ENCODE results near the gene ABLIM1.

The ABLIM1 gene

DNA sequence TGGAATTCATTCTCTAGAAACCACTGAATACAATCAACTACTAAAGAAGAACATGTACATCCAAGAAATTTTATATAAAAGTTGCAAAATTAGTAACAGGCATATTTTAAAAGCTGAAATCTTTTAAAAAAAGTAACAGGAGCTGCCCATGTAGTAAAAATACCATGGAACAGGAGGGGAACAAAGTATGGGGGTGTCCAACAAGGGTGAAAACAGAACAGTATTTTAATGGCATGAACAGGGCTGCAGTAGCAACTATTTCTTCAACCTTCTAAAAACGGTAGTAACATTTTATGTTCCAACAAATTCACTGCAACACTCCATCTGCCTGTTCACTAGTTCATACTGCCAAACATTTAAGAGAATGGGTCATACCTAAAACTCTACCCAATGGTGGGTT, 77.0 kb downstream of the ABLIM1 start:
- Mint-ChIP-seq H3K27me3 (peaks cover 6% of the 10 kb centered on the region), H3K4me3 (no peak overlapping the region), H3K27ac (no peak overlapping the region), H3K36me3 (no peaks in the 10 kb centered on the region), H3K4me1 (no peaks in the 10 kb centered on the region), H3K9me3 (no peaks in the 10 kb centered on the region)
- no peak for ATAC-seq (ENCODE audit: low read depth)
- DNase-seq (ENCODE audit: low spot score in 2 of 2), result no peak

DNA sequence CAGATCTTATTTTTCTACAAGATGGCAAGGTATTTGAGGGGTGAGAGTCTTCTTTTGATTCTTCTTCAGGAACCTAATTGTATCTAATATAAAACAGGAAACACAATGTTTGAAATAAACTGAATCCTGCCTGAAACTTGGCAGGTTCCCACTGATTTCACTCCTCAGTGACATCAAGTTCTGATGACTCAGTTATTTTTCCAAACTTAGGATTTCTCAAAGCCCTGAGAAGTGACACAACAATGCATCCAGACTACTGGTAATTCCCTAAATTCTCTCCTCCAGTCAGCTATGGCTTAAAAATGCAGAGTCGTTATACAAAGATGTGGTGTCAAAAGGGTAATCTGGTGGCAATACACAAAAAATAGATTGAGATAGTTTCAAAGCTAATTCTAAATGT, 80.9 kb downstream of the ABLIM1 start:
- Mint-ChIP-seq H3K4me1 (no peaks in the 10 kb centered on the region), H3K27ac (no peak overlapping the region), H3K9me3 (no peaks in the 10 kb centered on the region), H3K27me3 (peaks cover 6% of the 10 kb centered on the region), H3K4me3 (no peak overlapping the region), H3K36me3 (no peaks in the 10 kb centered on the region)
- no peak for ATAC-seq (ENCODE audit: low read depth)
- DNase-seq (ENCODE audit: low spot score in 2 of 2), result no peak

DNA sequence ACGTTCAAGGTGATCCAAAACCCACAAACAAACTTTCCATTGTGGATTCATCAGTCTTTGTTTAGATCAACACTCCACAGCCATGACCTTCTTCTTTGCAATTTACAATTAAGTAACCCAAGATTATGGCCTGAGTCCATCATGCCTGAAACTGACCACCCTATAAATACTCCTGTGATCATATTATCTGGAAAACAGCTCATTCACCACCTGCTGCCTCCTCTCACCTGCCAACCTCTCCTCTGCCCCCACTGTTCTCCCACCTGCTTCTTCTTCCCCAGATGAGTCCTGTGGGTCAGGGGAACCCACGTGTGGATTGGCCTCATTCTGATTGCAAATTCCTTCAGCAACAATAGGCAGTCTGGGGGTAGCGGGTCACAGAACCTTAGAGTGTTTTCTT, 81.4 kb downstream of the ABLIM1 start:
- Mint-ChIP-seq H3K27ac (no peak overlapping the region), H3K9me3 (no peaks in the 10 kb centered on the region), H3K4me1 (no peaks in the 10 kb centered on the region), H3K36me3 (no peaks in the 10 kb centered on the region), H3K4me3 (no peak overlapping the region), H3K27me3 (peaks cover 6% of the 10 kb centered on the region)
- DNase-seq (ENCODE audit: low spot score in 2 of 2) (no peak), ATAC-seq (ENCODE audit: low read depth) (no peak)

DNA sequence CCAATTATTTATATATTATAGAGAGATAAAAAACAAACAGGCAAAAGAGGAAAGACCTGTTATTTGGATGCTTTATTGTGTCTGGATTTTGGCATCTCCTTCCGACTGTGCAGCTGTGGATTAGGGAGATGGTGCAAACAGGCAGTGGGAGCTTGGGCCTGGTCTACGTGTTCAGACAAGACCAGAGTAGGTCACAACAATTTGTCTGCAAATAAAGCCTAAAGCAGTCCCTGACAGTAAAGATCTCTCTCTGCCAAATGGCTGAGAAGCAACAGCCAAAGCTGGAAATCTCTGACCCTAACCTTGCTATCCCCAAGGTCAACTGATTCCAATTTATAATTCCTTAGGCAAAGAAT, 82.0 kb downstream of the ABLIM1 start:
- DNase-seq (ENCODE audit: low spot score in 2 of 2), result no peak
- H3K36me3 Mint-ChIP-seq, result no peaks in the 10 kb centered on the region

DNA sequence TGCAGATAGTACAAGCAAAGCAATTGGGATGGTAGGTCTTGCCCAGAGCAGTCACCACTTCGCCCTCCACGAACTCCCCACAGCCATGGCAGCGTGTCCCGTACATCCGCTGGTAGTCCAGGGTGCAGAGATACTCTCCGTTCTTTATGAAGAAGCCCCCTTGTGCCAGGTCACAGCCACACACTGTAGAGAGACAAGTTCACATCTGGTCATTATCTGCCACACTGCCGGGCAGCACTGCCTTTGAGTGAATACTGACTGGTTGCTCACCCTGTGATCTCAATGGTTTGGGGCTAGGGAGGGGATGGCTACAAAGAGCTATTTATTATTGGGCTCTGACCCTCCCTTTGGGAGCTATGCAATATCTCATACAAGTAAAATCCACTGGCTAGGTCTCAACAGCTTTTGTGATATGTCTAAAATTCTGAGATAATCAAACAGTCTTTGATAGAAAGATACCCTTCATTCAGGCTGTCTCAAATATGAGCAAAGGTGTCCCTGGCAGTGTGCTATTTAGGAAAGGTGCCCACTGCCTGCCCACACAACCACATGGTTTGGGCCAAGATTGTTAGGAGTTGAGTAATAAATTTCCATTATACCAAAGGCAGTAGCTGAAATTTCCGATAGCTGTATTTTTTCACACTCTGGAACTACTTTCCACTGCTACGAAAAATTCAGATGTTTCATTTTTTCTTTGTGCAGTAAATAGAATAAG, 82.5 kb downstream of the ABLIM1 start:
- no peak for ATAC-seq (ENCODE audit: low read depth)
- peaks cover 6% of the 10 kb centered on the region for H3K27me3 Mint-ChIP-seq
- H3K36me3 Mint-ChIP-seq, result no peaks in the 10 kb centered on the region
- H3K4me1 Mint-ChIP-seq, result no peaks in the 10 kb centered on the region
- DNase-seq (ENCODE audit: low spot score in 2 of 2), result no peak
- no peaks in the 10 kb centered on the region for H3K9me3 Mint-ChIP-seq
- H3K27ac Mint-ChIP-seq, result no peak overlapping the region
- no peak overlapping the region for H3K4me3 Mint-ChIP-seq

More for the DNA sequence above, 82.0 kb downstream of the ABLIM1 start:
- no peak overlapping the region for H3K4me3 Mint-ChIP-seq
- H3K27ac Mint-ChIP-seq, result no peak overlapping the region
- H3K4me1 Mint-ChIP-seq, result no peaks in the 10 kb centered on the region
- no peaks in the 10 kb centered on the region for H3K9me3 Mint-ChIP-seq
- no peak for ATAC-seq (ENCODE audit: low read depth)
- peaks cover 6% of the 10 kb centered on the region for H3K27me3 Mint-ChIP-seq

DNA sequence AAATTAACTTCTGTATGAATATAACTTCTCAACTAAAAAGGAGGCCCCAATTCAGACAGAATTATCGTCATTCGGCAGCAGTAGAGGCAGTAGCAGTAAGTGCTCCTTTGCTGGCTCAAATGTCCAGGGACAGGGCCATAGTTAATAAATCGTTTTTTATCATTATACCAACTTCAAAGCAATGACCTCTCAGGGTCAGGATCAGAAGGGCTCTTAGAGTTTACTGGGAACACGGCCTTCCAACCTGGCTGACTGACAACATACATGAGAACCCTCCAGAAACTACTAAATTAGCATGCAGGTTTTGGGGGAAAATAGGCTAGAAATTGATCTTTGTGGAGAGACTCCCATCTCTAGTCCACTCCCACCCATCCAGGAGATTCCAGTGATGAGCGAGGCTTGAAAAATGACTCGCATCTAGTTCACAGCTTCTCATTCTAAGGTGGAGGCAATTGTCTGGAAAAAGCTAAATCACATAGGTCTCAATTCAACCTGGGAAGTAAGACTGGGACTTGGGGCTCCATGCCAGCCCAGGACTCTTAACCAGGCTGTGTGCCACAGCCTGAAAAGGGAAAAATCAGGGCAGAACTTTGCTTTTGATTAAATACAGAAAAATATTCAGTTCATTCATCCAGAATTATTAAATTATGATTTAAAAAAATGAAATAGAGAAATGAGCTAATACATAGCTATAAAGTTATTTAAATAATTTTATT, 84.6 kb downstream of the ABLIM1 start:
- no peak overlapping the region for H3K4me3 Mint-ChIP-seq
- no peaks in the 10 kb centered on the region for H3K9me3 Mint-ChIP-seq
- H3K4me1 Mint-ChIP-seq, result no peaks in the 10 kb centered on the region
- ATAC-seq (ENCODE audit: low read depth) (no peak), DNase-seq (ENCODE audit: low spot score in 2 of 2) (no peak)
- peaks cover 3% of the 10 kb centered on the region for H3K27me3 Mint-ChIP-seq
- H3K27ac Mint-ChIP-seq, result no peak overlapping the region
- H3K36me3 Mint-ChIP-seq, result no peaks in the 10 kb centered on the region

DNA sequence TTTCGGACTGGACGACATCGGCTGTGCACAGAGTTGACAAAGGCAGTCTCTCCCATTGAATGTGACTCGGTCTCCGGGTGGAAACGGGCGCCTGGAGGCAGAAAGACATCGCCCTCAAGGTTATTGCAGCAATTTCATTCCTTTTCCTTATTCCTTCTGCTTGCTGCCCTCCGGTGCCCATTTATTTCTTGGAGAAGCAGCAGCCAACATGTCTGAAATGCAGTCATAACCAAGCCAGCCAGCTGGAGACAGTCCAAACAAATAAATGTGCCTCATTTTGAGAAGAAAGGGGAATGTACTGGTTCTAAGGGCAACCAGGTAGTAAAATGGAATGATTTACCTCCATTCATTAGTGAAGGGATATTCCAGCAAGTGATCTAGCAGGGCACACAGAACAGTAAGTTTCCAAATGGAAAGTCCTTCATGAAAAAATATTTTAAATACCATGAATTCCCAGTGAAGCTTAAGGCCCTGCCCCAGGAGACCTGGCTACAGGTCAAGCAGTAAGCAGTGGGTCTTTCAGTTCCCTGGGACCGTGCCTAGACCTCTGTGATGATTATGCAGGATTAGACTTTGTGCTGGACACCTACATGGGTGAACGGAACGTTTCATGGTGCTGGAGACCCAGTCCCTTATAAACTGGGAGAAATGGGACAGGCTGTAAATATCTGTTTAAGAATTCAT, 86.6 kb downstream of the ABLIM1 start:
- H3K9me3 Mint-ChIP-seq, result no peaks in the 10 kb centered on the region
- H3K4me1 Mint-ChIP-seq, result no peaks in the 10 kb centered on the region
- no peak overlapping the region for H3K27ac Mint-ChIP-seq
- no peak overlapping the region for H3K4me3 Mint-ChIP-seq
- H3K36me3 Mint-ChIP-seq, result no peaks in the 10 kb centered on the region
- no peak for DNase-seq (ENCODE audit: low spot score in 2 of 2)
- no peaks in the 10 kb centered on the region for H3K27me3 Mint-ChIP-seq
- ATAC-seq (ENCODE audit: low read depth), result no peak

DNA sequence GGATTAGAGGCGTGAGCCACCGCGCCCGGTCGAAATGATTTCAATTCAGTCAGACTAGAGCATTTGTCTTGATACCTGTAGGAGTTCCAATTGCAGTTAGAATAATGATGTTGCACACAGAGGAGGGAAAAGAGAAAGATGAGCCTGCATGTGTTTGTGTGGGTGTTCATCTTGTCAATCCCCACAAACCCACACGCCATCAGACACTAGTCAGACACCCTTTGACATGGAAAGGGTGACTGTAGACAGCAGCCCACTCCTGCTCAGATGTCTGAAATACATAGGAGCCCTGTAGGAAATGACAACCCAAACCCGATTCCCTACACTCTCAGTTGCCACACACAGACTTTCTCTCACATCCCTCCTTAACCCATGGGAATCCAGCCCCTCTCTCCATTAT, 92.0 kb downstream of the ABLIM1 start:
- Mint-ChIP-seq H3K4me3 (no peak overlapping the region), H3K27ac (no peak overlapping the region), H3K27me3 (peaks cover 6% of the 10 kb centered on the region), H3K4me1 (no peaks in the 10 kb centered on the region), H3K9me3 (no peaks in the 10 kb centered on the region), H3K36me3 (no peaks in the 10 kb centered on the region)
- ATAC-seq (ENCODE audit: low read depth) (no peak), DNase-seq (ENCODE audit: low spot score in 2 of 2) (no peak)

DNA sequence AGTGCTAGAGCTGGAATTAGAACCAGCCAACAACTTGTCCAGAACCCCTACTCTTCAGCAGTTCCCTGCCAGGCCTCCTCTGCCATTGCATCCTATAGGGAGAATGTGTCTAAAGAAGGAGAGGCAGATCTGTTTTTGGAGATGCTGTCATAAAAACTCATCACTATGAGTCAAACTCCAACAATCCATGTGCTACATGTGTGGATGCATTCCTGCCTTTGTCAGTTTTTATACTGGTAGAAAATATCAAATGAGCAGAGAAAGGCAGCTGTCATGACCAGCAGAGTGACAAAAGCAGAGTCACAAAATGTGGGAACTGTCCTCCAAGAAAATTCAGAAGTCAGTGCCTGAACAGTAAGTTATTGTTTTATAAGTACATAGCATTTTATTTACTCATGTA, 93.0 kb downstream of the ABLIM1 start:
- Mint-ChIP-seq H3K9me3 (no peaks in the 10 kb centered on the region), H3K4me3 (no peak overlapping the region), H3K4me1 (no peaks in the 10 kb centered on the region), H3K36me3 (no peaks in the 10 kb centered on the region), H3K27ac (no peak overlapping the region), H3K27me3 (peaks cover 6% of the 10 kb centered on the region)
- DNase-seq (ENCODE audit: low spot score in 2 of 2), result no peak
- ATAC-seq (ENCODE audit: low read depth), result no peak

DNA sequence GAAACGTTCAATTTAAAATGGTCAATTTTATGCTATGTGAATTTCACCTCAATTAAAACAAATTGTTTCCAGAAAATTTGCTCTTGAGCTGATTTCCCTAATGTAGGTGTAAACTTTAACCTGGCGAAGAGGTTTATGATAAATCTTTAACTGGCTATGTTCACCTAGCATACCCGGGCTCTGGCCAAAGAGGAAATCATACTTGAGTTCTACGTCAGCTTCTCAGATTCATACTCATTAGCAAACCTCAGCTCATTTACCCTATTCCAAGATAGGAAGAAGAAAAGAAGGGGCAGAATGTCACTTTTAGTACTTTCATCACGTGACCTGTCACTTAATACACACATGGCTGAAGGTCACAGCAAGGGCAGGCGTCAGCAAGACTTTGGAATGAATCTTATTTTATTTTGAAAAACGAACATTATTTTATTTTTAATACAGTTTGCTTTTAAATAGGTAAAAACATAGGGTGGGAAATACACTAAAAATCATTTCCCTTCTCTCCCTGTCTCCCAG, 97.0 kb downstream of the ABLIM1 start:
- no peak for DNase-seq (ENCODE audit: low spot score in 2 of 2)
- H3K36me3 Mint-ChIP-seq, result no peaks in the 10 kb centered on the region
- no peaks in the 10 kb centered on the region for H3K9me3 Mint-ChIP-seq
- no peak overlapping the region for H3K27ac Mint-ChIP-seq
- no peak for ATAC-seq (ENCODE audit: low read depth)
- peaks cover 6% of the 10 kb centered on the region for H3K27me3 Mint-ChIP-seq
- no peak overlapping the region for H3K4me3 Mint-ChIP-seq
- H3K4me1 Mint-ChIP-seq, result no peaks in the 10 kb centered on the region

DNA sequence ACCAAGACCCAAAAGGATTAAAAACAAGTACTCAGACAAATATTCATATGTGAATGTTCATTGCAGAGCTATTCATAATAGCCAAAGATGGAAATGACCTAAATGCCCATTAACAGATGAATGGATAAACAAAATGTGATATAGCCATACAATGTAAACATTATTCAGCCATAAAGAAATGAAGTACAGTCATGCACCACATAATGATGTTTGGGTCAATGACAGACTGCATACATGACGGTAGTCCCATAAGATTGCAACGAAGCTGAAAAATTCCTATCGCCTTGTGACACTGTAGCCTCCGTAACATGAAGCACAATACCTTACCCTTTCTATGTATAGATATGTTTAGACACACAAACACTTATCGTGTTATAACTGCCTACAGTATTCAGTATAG, 97.9 kb downstream of the ABLIM1 start:
- Mint-ChIP-seq H3K4me1 (no peaks in the 10 kb centered on the region), H3K9me3 (no peaks in the 10 kb centered on the region), H3K27ac (no peak overlapping the region), H3K27me3 (peaks cover 6% of the 10 kb centered on the region), H3K36me3 (no peaks in the 10 kb centered on the region), H3K4me3 (no peak overlapping the region)
- DNase-seq (ENCODE audit: low spot score in 2 of 2), result no peak
- ATAC-seq (ENCODE audit: low read depth), result no peak

DNA sequence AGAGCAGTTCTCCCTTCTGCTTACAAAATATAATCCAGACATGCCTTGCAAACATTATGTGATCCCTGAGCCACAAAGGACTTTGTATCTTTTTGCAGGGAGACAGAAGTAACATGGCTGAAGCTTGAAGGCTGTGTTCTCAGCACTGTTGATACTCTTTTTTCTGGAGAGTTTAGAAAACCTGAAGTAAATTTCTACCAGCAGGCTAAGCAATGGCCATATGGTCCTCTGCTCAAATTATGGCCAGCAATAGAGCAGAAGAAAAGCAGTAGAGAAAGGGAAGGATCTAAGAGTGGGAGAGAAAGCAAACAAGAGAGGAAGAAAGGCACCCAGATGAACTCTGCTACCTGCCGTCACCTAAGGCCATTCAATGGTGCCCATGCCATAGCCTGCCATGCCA, 98.4 kb downstream of the ABLIM1 start:
- Mint-ChIP-seq H3K27me3 (peaks cover 5% of the 10 kb centered on the region), H3K4me3 (no peak overlapping the region), H3K36me3 (no peaks in the 10 kb centered on the region), H3K9me3 (no peaks in the 10 kb centered on the region), H3K27ac (no peak overlapping the region), H3K4me1 (no peaks in the 10 kb centered on the region)
- ATAC-seq (ENCODE audit: low read depth) (no peak), DNase-seq (ENCODE audit: low spot score in 2 of 2) (no peak)

DNA sequence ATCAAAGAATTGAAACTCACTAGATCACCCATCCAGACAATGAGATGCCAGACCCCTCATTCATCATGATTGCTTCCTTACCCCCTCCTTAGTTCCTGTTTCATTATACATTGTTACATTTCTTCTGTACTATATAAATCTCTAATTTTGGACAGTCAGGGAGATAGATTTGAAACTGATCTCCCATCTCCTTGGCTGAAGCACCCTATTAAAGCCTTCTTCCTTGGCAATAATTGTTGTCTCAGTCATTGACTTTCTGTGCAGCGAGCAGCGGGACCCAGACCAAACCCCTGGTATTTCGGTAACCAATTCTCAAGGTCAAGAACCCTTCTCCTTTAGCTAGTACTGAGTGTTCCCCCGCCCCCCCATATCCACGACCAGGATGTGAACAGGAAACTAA, 100.2 kb downstream of the ABLIM1 start:
- H3K27ac Mint-ChIP-seq, result no peak overlapping the region
- no peaks in the 10 kb centered on the region for H3K4me1 Mint-ChIP-seq
- no peak overlapping the region for H3K4me3 Mint-ChIP-seq
- ATAC-seq (ENCODE audit: low read depth), result no peak
- DNase-seq (ENCODE audit: low spot score in 2 of 2), result no peak
- no peaks in the 10 kb centered on the region for H3K9me3 Mint-ChIP-seq
- peaks cover 5% of the 10 kb centered on the region for H3K27me3 Mint-ChIP-seq
- no peaks in the 10 kb centered on the region for H3K36me3 Mint-ChIP-seq

DNA sequence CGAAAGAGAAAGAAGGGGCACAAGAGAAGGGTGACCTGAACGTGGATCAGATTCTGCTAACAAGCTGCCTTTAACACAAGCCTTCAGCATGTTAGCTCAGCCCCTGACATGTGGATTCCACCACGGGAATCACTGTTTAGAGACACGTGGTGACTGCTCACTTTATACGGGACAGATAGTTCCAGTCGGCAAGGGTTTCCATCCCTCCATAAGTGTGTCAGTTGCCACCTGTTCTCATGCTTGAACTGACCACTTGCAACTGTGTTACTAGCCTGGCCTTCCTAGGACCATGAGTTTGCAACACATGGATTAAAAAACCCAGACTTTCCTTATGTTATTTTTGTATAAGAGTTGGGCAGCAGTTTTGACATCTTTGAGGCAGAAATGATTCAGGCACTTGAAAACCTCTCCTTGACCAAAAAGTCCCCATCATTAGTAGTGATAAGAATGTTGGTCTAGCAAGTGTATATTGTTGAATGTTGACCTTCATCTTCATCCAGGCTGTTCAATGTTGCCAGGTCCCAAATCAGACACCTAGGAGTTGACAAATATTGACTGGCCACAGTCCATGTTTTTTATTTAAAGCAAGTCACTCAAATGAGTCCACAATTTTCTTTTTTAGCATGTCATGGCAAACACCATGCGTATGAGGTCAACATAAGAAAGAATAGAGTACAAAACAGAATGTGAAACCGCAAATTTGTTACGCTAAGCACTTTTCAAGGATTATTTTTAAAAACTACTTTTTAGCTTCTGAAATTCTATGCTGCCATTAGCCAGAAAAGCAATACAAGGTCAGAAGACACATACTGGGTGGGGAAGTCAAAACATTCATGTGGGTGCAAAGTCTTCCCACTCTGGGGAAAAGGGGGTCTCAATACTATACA, 101.6 kb downstream of the ABLIM1 start:
- no peak for ATAC-seq (ENCODE audit: low read depth)
- DNase-seq (ENCODE audit: low spot score in 2 of 2), result no peak
- Mint-ChIP-seq H3K27ac (no peak overlapping the region), H3K4me3 (no peak overlapping the region), H3K27me3 (peaks cover 2% of the 10 kb centered on the region), H3K4me1 (peaks cover 3% of the 10 kb centered on the region), H3K9me3 (no peaks in the 10 kb centered on the region), H3K36me3 (no peaks in the 10 kb centered on the region)
